ENCODE results near the gene PRPF38A. TPM values are rescaled to one million over a fixed set of nuclear protein-coding genes. Genes with fewer than 3 reads are reported as not detected.

The PRPF38A gene, protein sequence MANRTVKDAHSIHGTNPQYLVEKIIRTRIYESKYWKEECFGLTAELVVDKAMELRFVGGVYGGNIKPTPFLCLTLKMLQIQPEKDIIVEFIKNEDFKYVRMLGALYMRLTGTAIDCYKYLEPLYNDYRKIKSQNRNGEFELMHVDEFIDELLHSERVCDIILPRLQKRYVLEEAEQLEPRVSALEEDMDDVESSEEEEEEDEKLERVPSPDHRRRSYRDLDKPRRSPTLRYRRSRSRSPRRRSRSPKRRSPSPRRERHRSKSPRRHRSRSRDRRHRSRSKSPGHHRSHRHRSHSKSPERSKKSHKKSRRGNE
- total RNA-seq (2021), result 87.2 and 89.9 TPM in 2 replicates
- long read RNA-seq, full-length matches to known transcripts, result 497 of 550 reads
- long read RNA-seq, partial matches to known transcripts, result 5 of 550 reads
- long read RNA-seq, other reads (novel, unspliced or antisense), result 48 of 550 reads

DNA sequence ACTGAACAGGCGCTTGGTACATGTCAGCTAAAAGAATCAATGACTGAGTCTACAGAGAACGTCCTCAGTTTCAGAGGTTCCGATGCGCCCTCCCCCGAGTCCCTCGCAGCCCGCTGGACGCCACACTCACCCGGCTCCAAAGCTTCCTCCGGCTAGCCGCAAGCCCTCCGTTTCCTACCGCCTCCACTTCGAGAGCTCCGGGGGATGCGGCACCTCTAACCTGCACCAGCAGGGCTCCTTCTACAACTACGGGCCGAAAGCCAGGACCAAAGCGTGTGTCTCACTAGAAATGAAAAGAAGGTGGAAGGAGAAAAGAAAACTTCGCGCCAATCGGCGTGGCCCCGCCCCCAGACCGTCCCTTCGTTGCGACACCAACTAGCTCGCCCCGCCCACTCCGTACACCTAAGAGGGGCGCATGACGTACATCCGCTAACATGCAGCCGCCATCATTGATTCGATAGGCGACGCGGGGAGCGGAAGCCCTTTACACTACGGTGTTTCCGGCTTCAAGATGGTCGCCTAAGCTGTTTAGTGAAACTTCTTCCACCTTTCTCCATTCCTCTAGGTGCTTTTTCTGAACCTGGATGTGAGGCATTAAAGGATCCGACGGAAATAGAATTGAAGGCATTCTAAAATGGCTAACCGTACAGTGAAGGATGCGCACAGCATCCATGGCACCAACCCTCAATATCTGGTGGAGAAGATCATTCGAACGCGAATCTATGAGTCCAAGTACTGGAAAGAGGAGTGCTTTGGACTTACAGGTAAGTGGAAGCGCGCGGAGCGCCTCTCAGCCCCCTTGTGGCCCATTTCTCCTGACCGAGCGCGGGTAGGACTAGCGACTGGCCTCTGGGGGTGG, at the start of gene PRPF38A, which contains the start of gene ORC1:
Gene PRPF38A (plus strand): TSS at position 487 of the 859 bp plus-strand sequence. CDS start 148 bp downstream, at position 635.
Gene ORC1 (minus strand): TSS at position 308 of the 859 bp plus-strand sequence. CDS start 2,200 bp downstream, outside the sequence.
- peak within 1 kb of the TSS; percentile 87 for H2BK5ac ChIP-seq (ENCODE audit: insufficient read length, low read length)
- peak within 1 kb of the TSS; percentile 81 for H4K8ac ChIP-seq (replicated peaks; ENCODE audit: insufficient read length, low read depth, low read length)
- peaks cover 15% of the 10 kb centered on the region; the same call in 1 of the 2 replicates for H3K79me2 ChIP-seq (ENCODE audit: insufficient read depth, low read length)
- Mint-ChIP-seq H3K4me1 (peaks cover 21 to 23% of the 10 kb centered on the region in 2 experiments), H3K4me3 (peak within 1 kb of the TSS; percentile 100), H3K36me3 (ENCODE audit: insufficient read depth in 1 of 3, low read depth in 3 of 3) (peaks cover 43 to 68% (median 58%) of the 10 kb centered on the region in 3 experiments), H3K9me3 (no peaks in the 10 kb centered on the region; a peak in 1 of 5 replicates), H3K27ac (peak within 1 kb of the TSS; percentile 100), H3K27me3 (ENCODE audit: low read depth) (no peaks in the 10 kb centered on the region)
- H3K4me2 ChIP-seq (ENCODE audit: insufficient read depth, insufficient read length, low read length), result peak within 1 kb of the TSS; percentile 96
- peak within 1 kb of the TSS; percentile 93 for H3K14ac ChIP-seq (ENCODE audit: insufficient read depth, low read length)
- H3K79me1 ChIP-seq (ENCODE audit: insufficient read depth, low read depth, low read length, poor library complexity, severe bottlenecking), result peaks cover 2% of the 10 kb centered on the region
- H2BK20ac ChIP-seq (ENCODE audit: low read depth, low read length, poor library complexity, severe bottlenecking), result no peak within 1 kb of the TSS
- peak within 1 kb of the TSS; percentile 85 for H3K56ac ChIP-seq (ENCODE audit: insufficient read length, low read depth, low read length)
- no peaks in the 10 kb centered on the region for H3K27me3 ChIP-seq (ENCODE audit: insufficient read depth, low read length)
- WGBS (ENCODE audit: extremely low coverage, insufficient read length, low lambda C conversion rate), result no CpG with 5 or more reads among the region's 57 CpGs
- no peak within 1 kb of the TSS for H2BK15ac ChIP-seq (ENCODE audit: low read depth, low read length)
- DNase-seq, result peak; percentile 96
- H4K5ac ChIP-seq (ENCODE audit: insufficient read length, low read depth, low read length), result peak within 1 kb of the TSS; percentile 95
- peak within 1 kb of the TSS; percentile 0 for H2BK120ac ChIP-seq (ENCODE audit: low read depth, low read length, poor library complexity, severe bottlenecking)
- H3K4me1 ChIP-seq (ENCODE audit: insufficient read depth, low read length), result no peaks in the 10 kb centered on the region
- no peak within 1 kb of the TSS; the same call in 1 of the 2 replicates for H3K4ac ChIP-seq (ENCODE audit: low read depth, low read length)
- peak within 1 kb of the TSS; percentile 99 for H3K27ac ChIP-seq (ENCODE audit: insufficient read length, low read depth, low read length)
- peak within 1 kb of the TSS; percentile 93 for H3K18ac ChIP-seq (ENCODE audit: insufficient read length, low read depth, low read length)
- no peaks in the 10 kb centered on the region for H3K9me3 ChIP-seq (ENCODE audit: control insufficient read depth, low read depth, low read length)
- no peaks in the 10 kb centered on the region for H4K20me1 ChIP-seq (ENCODE audit: control insufficient read depth, insufficient read depth, insufficient read length)
- H3T11ph ChIP-seq (ENCODE audit: low read length), result peak within 1 kb of the TSS; percentile 10
- peak within 1 kb of the TSS; percentile 100 for H3K9ac ChIP-seq (ENCODE audit: extremely low read depth, insufficient read length, low read length)
- TF ChIP-seq, protein P1, sequence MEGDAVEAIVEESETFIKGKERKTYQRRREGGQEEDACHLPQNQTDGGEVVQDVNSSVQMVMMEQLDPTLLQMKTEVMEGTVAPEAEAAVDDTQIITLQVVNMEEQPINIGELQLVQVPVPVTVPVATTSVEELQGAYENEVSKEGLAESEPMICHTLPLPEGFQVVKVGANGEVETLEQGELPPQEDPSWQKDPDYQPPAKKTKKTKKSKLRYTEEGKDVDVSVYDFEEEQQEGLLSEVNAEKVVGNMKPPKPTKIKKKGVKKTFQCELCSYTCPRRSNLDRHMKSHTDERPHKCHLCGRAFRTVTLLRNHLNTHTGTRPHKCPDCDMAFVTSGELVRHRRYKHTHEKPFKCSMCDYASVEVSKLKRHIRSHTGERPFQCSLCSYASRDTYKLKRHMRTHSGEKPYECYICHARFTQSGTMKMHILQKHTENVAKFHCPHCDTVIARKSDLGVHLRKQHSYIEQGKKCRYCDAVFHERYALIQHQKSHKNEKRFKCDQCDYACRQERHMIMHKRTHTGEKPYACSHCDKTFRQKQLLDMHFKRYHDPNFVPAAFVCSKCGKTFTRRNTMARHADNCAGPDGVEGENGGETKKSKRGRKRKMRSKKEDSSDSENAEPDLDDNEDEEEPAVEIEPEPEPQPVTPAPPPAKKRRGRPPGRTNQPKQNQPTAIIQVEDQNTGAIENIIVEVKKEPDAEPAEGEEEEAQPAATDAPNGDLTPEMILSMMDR (conservative IDR thresholded peaks at IDR 0.05), result peak; percentile 73
- peak within 1 kb of the TSS; percentile 43 for H2AFZ ChIP-seq (ENCODE audit: low read length)
- H4K91ac ChIP-seq (ENCODE audit: insufficient read length, low read depth, low read length), result peak within 1 kb of the TSS; percentile 47
- no peak within 1 kb of the TSS for H2BK12ac ChIP-seq (ENCODE audit: insufficient read length, low read depth, low read length)
- H3K23me2 ChIP-seq (ENCODE audit: insufficient read length, low read depth, low read length, poor library complexity, severe bottlenecking), result peaks cover 5% of the 10 kb centered on the region
- H2AK5ac ChIP-seq (ENCODE audit: insufficient read length, low read length), result no peak within 1 kb of the TSS
- H3K23ac ChIP-seq (ENCODE audit: insufficient read length, low read depth, low read length), result peak within 1 kb of the TSS; percentile 6
